H9 (cell line): Measurements from ENCODE around the gene COMT. TPM values are rescaled to one million over a fixed set of nuclear protein-coding genes. Genes with fewer than 3 reads are reported as not detected.
A peak's percentile ranks its signal among the peaks of the same experiment; 100 is the strongest.

Source experiments
- DNase-seq: peaks from one replicate; pipeline ENCODE4 v3.0.0-alpha.2; 2017
- H2AFZ ChIP-seq: one replicate; pipeline ENCODE4 v1.6.1; 2013; ENCODE audit warnings: mild to moderate bottlenecking, low read length, control low read depth, moderate library complexity
- H2AK5ac ChIP-seq: 2 replicates; pipeline ENCODE4 v1.6.1; 2013; ENCODE audit warnings: low read length, control low read depth, mixed read lengths; ENCODE audit not compliant: insufficient read length
- H2BK120ac ChIP-seq: one replicate; pipeline ENCODE4 v1.6.1; 2013; ENCODE audit warnings: low read depth, mild to moderate bottlenecking, low read length, control low read depth, inconsistent platforms; ENCODE audit not compliant: poor library complexity, severe bottlenecking
- H2BK12ac ChIP-seq: 2 replicates; pipeline ENCODE4 v1.6.1; 2013; ENCODE audit warnings: low read length, control low read depth, mixed read lengths, low read depth; ENCODE audit not compliant: insufficient read length
- H2BK15ac ChIP-seq: 2 replicates; pipeline ENCODE4 v1.6.1; 2013; ENCODE audit warnings: low read depth, low read length, control low read depth
- H2BK20ac ChIP-seq: one replicate; pipeline ENCODE4 v1.6.1; 2013; ENCODE audit warnings: low read depth, mild to moderate bottlenecking, low read length, control low read depth, inconsistent platforms; ENCODE audit not compliant: poor library complexity, severe bottlenecking
- H2BK5ac ChIP-seq: 2 replicates; pipeline ENCODE4 v1.6.1; 2013; ENCODE audit warnings: low read length, control low read depth, mixed read lengths; ENCODE audit not compliant: insufficient read length
- H3K14ac ChIP-seq: 2 replicates; pipeline ENCODE4 v1.6.1; 2013; ENCODE audit warnings: low read length, control low read depth; ENCODE audit not compliant: insufficient read depth
- H3K18ac ChIP-seq: 2 replicates; pipeline ENCODE4 v1.6.1; 2013; ENCODE audit warnings: low read depth, mild to moderate bottlenecking, mixed read lengths, low read length, control low read depth; ENCODE audit not compliant: insufficient read length
- H3K23ac ChIP-seq: 2 replicates; pipeline ENCODE4 v1.6.1; 2013; ENCODE audit warnings: low read length, control low read depth, mixed read lengths, low read depth; ENCODE audit not compliant: insufficient read length
- H3K23me2 ChIP-seq: 2 replicates; pipeline ENCODE4 v1.6.1; 2013; ENCODE audit warnings: low read depth, mild to moderate bottlenecking, mixed read lengths, low read length, control low read depth; ENCODE audit not compliant: insufficient read length, poor library complexity, severe bottlenecking
- H3K27ac ChIP-seq: 2 replicates; pipeline ENCODE4 v1.5.1; 2013; ENCODE audit warnings: low read length, control low read depth, mixed read lengths, low read depth; ENCODE audit not compliant: insufficient read length
- H3K27me3 ChIP-seq: 2 replicates; pipeline ENCODE4 v1.6.1; 2013; ENCODE audit warnings: low read length, control low read depth, inconsistent platforms; ENCODE audit not compliant: insufficient read depth
- H3K4ac ChIP-seq: 2 replicates; pipeline ENCODE4 v1.6.1; 2013; ENCODE audit warnings: low read depth, mild to moderate bottlenecking, control low read depth, inconsistent platforms, low read length, moderate library complexity
- H3K4me1 ChIP-seq: 2 replicates; pipeline ENCODE4 v1.6.1; 2013; ENCODE audit warnings: low read length, control low read depth, inconsistent platforms; ENCODE audit not compliant: insufficient read depth
- H3K4me2 ChIP-seq: 2 replicates; pipeline ENCODE4 v1.6.1; 2013; ENCODE audit warnings: low read length, control low read depth, mixed read lengths; ENCODE audit not compliant: insufficient read length, insufficient read depth
- H3K56ac ChIP-seq: 2 replicates; pipeline ENCODE4 v1.6.1; 2013; ENCODE audit warnings: low read depth, mild to moderate bottlenecking, mixed read lengths, low read length, control low read depth; ENCODE audit not compliant: insufficient read length
- H3K79me1 ChIP-seq: 2 replicates; pipeline ENCODE4 v1.6.1; 2013; ENCODE audit warnings: low read depth, mild to moderate bottlenecking, moderate library complexity, low read length, control low read depth, inconsistent platforms; ENCODE audit not compliant: insufficient read depth, poor library complexity, severe bottlenecking
- H3K79me2 ChIP-seq: 2 replicates; pipeline ENCODE4 v1.6.1; 2013; ENCODE audit warnings: low read length, control low read depth, inconsistent platforms; ENCODE audit not compliant: insufficient read depth
- H3K9ac ChIP-seq: 2 replicates; pipeline ENCODE4 v1.6.1; 2013; ENCODE audit warnings: low read length, control low read depth, mixed read lengths; ENCODE audit not compliant: insufficient read length; ENCODE audit errors: extremely low read depth
- H3K9me3 ChIP-seq: one replicate; pipeline ENCODE4 v1.6.1; 2013; ENCODE audit warnings: low read depth, low read length, inconsistent platforms; ENCODE audit not compliant: control insufficient read depth
- H3T11ph ChIP-seq: one replicate; pipeline ENCODE4 v1.6.1; 2013; ENCODE audit warnings: mild to moderate bottlenecking, low read length, control low read depth, inconsistent platforms
- H4K20me1 ChIP-seq: one replicate; pipeline ENCODE4 v1.6.1; 2013; ENCODE audit not compliant: control insufficient read depth, insufficient read length, insufficient read depth
- H4K5ac ChIP-seq: 2 replicates; pipeline ENCODE4 v1.6.1; 2013; ENCODE audit warnings: low read depth, mild to moderate bottlenecking, mixed read lengths, low read length, control low read depth; ENCODE audit not compliant: insufficient read length
- H4K8ac ChIP-seq: replicated peaks from 2 replicates; pipeline ENCODE4 v1.6.1; 2013; ENCODE audit warnings: low read length, control low read depth, mixed read lengths, low read depth; ENCODE audit not compliant: insufficient read length
- H4K91ac ChIP-seq: 2 replicates; pipeline ENCODE4 v1.6.1; 2013; ENCODE audit warnings: low read depth, mild to moderate bottlenecking, moderate library complexity, mixed read lengths, low read length, control low read depth; ENCODE audit not compliant: insufficient read length
- H3K27ac Mint-ChIP-seq, 3 experiments: 2 replicates in 2 of 3; 3 replicates in 1 of 3; pipeline ENCODE4 v1.8.0; 2020 to 2021; ENCODE audit warnings: mixed read lengths in 3 of 3, mild to moderate bottlenecking in 1 of 3, moderate library complexity in 1 of 3
- H3K27me3 Mint-ChIP-seq: 2 replicates; pipeline ENCODE4 v1.8.0; 2021; ENCODE audit warnings: low read depth, mild to moderate bottlenecking, moderate library complexity, mixed read lengths
- H3K36me3 Mint-ChIP-seq, 3 experiments: 2 replicates in 2 of 3; 3 replicates in 1 of 3; pipeline ENCODE4 v1.8.0; 2020 to 2021; ENCODE audit warnings: low read depth in 3 of 3, mixed read lengths in 3 of 3; ENCODE audit not compliant: insufficient read depth in 1 of 3
- H3K4me1 Mint-ChIP-seq, 2 experiments: 2 replicates each; pipeline ENCODE4 v1.8.0; 2020; ENCODE audit warnings: mixed read lengths in 2 of 2
- H3K4me3 Mint-ChIP-seq, 2 experiments: 2 replicates in 1 of 2; 3 replicates in 1 of 2; pipeline ENCODE4 v1.8.0; 2020 to 2021; ENCODE audit warnings: mild to moderate bottlenecking in 2 of 2, mixed read lengths in 2 of 2, moderate library complexity in 1 of 2
- H3K9me3 Mint-ChIP-seq, 2 experiments: 2 replicates in 1 of 2; 3 replicates in 1 of 2; pipeline ENCODE4 v1.8.0; 2020; ENCODE audit warnings: mild to moderate bottlenecking in 2 of 2, mixed read lengths in 2 of 2, moderate library complexity in 1 of 2
- CTCF ChIP-seq: fragments of 200-600 bp; sonication (generic); conservative IDR thresholded peaks from 3 replicates; pipeline ENCODE4 v1.8.0; 2021; ENCODE audit warnings: antibody characterized with exemption, mild to moderate bottlenecking
- WGBS: extraction: QIAGEN DNeasy Blood & Tissue Kit; methylation state at CpG from one replicate; pipeline ENCODE4 v1.1.7; 2013; ENCODE audit warnings: missing lambda C conversion rate, low lambda C conversion rate, mixed read lengths; ENCODE audit not compliant: insufficient read length; ENCODE audit errors: extremely low coverage; 5-methylcytosine and 5-hydroxymethylcytosine counted together
- total RNA-seq: library from RNA; stranded (reverse); gene quantifications from 2 replicates; pipeline ENCODE4 v1.2.1, GENCODE V29; 2021

The COMT gene
- total RNA-seq, 1 experiment from 2014 or later: 42.2 TPM

- Histone ChIP-seq H2AFZ (no peak overlapping the region), H3K4ac (no peak overlapping the region), H4K91ac (no peak overlapping the region), H3K9ac (no peak overlapping the region), H3K23me2 (no peaks in the 10 kb centered on the region), H3K4me1 (peaks cover 2% of the 10 kb centered on the region; the same call in 1 of the 2 replicates), H4K5ac (no peak overlapping the region), H3K27me3 (no peaks in the 10 kb centered on the region), H2BK12ac (no peak overlapping the region), H3K79me2 (no peaks in the 10 kb centered on the region), H4K20me1 (no peaks in the 10 kb centered on the region), H3K27ac (no peak overlapping the region), H2AK5ac (no peak overlapping the region), H3K18ac (peak overlapping the region; percentile 1), H3K9me3 (no peaks in the 10 kb centered on the region), H3K79me1 (no peaks in the 10 kb centered on the region), H2BK120ac (no peak overlapping the region), H3K4me2 (peak overlapping the region; percentile 61), H3K14ac (no peak overlapping the region), H2BK5ac (no peak overlapping the region), H4K8ac (no peak overlapping the region), H2BK15ac (no peak overlapping the region), H3K23ac (no peak overlapping the region), H3T11ph (no peak overlapping the region), H3K56ac (no peak overlapping the region), H2BK20ac (no peak overlapping the region)
- Mint-ChIP-seq H3K27ac (peak overlapping the region in 2 of 3 experiments; percentile 70 to 86; a peak in 3 of 7 replicates), H3K27me3 (no peaks in the 10 kb centered on the region), H3K9me3 (no peaks in the 10 kb centered on the region; a peak in 1 of 5 replicates), H3K4me3 (peak overlapping the region in 1 of 2 experiments; percentile 68; a peak in 2 of 5 replicates), H3K36me3 (peaks cover 0 to 3% (median 3%) of the 10 kb centered on the region in 3 experiments; a peak in 3 of 7 replicates), H3K4me1 (peaks cover 18 to 30% of the 10 kb centered on the region in 2 experiments)
- TF ChIP-seq CTCF: no peak
- WGBS: no CpG with 5 or more reads among the region's 13 CpGs
- no peak for DNase-seq
Observed at GRCh38 chr22:19959587-19960490, 18.3 kb downstream of the COMT start.
